Non-pigmented ciliary epithelial cell (primary cell): ENCODE results near the gene DDHD1.
"Not testable (repeated sequence)": the region's sequence is repeated elsewhere in the genome, so short reads cannot be mapped to it uniquely, and the experiment has no call there.

ENCODE experiments used
- DNase-seq: peaks from one replicate; pipeline ENCODE4 v3.0.0-alpha.2; 2010; ENCODE audit warnings: low read depth

The DDHD1 gene

DNA sequence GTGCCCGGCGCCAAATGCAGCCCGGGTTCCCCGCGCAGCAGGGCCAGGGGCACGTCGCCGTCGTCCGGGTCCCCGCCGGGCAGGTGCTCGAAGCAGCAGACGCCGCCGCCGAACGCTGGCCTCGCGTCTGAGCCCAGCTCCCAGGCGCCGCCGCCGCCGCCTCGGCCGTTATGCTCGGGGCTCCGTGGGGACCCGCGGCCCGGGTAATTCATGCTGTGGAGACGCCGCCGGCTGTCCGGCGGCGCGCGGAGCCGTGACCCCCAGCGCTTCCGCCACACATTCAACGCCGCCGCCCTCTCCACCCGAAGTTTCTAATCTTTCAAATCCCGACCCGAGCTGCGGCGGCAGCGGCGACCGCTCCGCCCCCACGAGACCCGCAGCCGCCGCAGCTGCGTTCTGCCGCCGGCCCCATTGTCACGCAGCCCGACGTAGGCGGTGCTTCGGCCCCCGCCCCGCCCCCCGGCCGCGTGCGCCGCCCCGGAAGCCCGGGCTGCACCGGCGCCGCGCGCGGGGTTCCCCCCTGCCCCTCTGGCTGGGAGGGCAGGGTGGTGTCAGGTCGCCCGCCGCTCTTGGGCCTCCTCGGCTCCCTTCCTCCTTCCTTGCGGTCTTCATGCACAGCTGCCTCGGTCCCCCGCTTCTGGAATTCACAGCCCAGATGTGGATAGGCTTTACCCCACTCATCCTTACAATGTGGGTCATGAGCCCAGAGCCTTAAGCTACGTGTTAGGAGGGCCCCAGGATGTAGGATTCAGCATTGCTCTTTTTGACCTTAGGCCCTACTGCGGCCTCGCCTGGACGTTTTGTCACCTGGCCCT, at the start of gene DDHD1:
Gene DDHD1 (minus strand): TSS at position 437 of the 815 bp plus-strand sequence. CDS start 225 bp downstream, at position 212.
- DNase-seq: no peak

DNA sequence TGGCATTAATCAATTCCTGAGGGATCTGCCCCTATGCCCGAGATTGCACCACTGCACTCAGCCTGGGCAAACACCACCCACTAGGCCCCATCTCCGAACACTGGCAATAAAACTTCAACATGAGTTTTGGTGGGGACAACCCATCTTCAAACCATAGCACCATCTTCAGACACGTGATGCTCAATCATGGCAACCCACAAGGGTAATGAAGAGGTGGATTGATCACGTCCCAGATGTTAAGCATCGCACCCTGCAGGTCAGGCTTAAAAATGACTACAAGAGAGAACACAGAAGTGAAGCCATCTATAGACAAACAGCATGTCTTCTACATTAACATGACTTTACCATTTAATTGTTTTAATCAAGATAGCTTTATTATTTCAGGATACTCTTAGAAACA, 42.8 kb upstream of the DDHD1 start:
- no peak for DNase-seq

DNA sequence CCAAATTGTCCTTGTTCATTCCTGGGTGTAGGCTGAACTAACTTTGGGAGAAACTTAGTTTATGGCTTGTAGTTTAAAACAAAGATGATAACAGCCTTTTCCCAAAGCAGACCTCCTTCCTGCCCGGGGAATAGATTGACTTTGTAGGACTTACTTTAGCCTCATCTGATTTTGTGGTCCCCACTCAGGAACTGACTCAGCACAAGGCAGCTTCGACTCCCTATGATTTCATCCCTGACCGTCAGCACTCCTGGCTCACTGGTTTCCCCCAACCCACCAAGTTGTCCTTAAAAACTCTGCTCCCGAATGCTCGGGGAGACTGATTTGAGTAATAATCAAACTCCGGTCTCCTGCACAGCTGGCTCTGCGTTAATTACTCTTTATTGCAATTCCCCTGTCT, 40.1 kb upstream of the DDHD1 start:
- DNase-seq: peak; percentile 57

DNA sequence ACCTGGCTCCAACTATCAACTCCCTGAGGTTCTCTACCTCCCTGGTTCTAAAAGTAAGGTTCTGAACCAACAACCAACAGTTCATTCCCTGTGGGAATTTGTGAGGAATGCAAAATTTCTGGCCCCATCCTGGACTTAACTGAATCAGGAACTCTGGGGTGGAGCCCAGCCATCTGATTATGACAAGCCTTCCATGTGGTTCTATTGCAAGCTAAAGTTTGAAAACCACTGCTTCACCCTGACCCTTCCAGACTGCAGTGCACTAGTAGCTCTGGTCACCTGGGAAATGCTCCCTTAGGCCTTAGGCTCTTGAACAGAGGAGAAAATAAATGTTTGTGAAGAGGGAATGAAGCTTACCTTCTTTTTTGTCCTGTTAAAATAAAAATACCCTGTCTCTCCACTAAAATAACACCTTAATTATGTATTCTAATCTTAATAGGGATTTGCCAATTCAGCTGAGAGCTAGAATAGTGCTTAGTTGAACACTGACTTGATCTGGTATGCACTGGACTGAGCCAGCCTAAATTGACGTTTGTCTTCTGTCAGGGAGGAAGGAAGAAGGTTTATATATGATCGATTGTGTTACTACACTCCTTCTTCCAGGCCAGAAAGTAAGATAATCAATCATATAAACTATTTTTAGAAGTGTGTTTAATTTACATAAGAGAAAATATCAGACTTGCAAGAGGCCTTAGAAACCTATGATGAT, 39.1 kb upstream of the DDHD1 start:
- DNase-seq: no peak

DNA sequence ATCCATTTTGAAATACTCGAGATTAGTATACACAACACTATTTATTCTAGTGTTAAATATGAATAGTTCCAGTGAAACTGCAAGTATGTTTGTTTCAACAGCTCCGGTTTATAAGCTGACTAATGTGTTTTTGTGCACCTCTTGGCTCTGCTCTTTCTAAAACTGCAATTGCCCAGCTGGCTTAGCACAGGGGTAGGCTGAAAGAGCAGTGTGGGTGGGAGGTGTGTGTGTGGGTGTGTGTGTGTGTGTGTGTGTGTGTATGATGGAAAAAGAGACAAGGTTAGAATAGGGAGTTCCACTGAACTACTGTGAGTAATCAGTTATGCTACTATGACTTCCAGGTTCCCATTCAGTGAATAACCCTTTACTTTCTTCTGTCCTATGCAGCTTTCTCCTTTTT, 37.8 kb upstream of the DDHD1 start:
- no peak for DNase-seq

DNA sequence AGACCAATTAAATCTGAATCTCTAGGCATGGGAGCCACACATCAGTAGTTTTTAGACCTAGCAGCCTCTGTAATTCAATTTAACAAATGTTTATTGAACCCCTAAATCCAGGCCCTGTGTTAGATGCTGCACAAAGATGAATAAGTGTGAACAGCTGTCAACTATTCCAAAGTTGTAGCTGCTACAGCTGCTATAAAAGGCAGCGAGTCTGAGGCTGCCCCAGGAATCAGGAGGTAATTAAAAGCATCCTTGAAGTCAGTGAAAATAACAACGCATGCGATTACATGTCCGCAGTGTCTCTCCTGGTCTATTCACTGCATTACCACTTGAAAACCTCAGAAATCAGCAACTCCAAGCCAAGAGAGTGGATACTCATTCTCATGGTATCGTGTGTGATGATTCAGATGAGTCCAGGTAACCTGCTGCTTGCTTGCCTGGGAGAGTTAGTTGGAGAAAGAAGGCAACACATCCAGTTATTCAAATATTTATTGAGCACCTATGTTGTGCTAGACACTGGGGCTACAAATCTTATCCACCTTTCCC, 34.9 kb upstream of the DDHD1 start:
- DNase-seq: no peak

DNA sequence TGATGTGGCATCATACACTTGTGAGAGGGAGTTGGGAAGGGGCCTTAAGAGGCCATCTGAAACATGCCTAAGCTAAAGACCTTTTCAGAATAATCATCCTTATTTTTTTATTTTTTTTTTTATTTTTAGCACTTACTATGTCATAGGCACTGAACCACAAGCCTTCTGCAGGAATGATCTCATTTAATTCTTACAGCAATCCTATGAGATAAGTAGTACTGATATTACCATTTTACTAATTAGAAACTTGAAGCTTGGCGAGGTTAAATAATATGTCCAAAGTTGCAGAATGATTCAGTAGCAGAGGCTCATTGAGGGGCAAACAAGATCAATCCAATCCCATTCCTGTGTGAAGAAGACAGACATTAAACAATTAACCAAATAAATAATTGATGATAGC, 33.4 kb upstream of the DDHD1 start:
- no peak for DNase-seq

DNA sequence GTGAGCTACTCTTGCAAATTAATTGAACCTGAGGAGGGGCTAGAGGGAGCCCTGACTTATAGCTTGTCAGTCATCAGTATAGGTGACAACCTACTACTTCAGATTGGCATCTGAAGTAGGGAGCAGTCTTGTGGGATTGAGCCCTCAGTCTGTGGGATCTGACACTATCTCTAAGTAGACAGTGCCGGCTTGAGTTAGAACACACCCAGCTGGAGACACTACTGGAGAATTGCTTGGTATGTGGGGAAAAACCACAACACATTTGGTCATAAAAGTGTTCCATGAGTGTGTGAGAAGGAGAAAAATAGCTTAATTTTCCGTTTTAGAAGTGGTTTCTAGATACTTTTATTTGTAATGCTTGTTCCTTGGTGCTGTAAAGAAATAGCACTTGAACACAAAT, 30.5 kb upstream of the DDHD1 start:
- DNase-seq: no peak

DNA sequence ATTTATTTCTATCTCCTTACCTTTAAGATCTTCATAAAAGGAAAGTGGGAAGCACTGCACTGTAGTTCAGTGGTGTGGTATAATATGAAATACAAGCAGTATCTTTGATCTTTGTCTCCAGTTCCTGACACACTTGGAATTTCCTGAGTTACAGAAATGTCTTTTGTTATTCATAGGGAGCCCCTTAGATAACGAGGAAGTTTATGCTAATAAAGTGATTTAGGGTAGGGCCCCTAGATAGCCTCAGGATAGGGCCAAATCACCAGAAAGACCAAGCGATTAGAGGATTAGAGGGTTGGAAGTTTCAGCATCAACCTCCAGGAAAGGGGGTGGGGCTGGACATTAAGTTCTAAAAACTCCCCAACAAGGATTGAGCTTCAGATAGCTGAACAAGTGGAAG, 29.9 kb upstream of the DDHD1 start:
- no peak for DNase-seq

DNA sequence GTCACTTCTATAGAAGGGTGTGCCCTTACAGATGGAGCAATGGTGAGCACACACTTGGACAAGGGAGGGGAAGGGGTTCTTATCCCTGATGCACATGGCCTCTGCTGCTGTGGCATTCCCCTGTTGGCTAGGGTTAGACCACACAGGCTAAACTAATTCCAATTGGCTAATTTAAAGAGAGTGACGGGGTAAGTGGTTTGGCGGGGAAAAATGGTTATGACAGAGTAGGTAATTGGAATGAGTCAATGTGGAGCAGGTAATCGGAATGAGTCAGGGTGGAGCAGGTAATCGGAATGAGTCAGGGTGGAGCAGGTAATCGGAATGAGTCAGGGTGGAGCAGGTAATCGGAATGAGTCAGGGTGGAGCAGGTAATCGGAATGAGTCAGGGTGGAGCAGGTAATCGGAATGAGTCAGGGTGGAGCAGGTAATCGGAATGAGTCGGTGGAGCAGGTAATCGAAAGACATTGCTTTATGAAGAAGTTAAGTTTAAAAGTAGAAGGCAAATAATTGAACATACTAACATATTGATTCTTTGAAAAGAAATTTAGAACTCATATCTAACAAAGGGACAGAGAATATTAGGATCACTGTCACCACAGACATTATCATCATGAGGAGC, 28.4 kb upstream of the DDHD1 start:
- not testable (repeated sequence) for DNase-seq

DNA sequence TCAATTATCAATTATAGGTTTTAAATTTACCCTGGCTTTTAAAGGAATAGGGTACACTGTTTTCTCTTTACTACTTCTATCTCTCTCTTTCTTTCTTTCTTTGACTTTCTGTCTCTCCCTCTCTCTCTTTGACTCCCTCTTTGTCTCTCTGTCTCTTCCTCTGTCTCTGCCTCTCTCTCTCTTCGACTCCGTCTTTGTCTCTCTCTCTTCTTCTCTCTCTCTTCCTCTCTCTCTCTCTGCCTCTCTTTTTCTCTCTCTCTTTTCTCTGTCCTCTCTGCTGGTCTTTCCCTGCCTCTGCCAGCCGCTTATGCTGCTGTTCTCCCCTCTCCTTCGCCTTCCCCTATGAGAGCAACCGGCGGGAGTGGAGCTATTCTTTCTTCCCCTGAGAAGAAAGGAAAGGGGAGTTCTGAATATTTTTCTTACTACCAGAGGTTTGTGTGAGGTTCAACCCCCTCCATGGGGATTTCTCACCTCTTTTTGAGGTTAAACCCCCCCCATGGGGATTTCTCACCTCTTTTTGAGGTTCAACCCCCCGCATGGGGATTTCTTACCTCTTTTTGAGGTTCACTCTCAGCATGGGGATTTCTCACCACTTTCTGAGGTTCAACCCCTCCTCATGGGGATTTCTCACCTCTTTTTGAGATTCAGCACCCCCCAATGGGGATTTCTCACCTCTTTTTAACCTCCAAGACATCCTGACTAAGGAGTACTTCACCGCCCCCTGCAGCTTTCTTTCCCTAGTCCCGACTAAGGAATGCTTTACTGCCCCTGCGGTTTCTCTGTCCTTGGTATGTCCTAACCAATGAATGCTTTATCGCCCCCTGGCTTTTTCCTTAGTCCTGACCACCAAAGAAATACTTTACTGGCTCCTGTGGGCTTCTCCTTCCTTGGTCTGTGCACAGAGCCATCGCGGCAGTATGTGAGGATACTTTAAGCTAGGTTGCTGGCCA, 27.4 kb upstream of the DDHD1 start:
- DNase-seq: no peak

DNA sequence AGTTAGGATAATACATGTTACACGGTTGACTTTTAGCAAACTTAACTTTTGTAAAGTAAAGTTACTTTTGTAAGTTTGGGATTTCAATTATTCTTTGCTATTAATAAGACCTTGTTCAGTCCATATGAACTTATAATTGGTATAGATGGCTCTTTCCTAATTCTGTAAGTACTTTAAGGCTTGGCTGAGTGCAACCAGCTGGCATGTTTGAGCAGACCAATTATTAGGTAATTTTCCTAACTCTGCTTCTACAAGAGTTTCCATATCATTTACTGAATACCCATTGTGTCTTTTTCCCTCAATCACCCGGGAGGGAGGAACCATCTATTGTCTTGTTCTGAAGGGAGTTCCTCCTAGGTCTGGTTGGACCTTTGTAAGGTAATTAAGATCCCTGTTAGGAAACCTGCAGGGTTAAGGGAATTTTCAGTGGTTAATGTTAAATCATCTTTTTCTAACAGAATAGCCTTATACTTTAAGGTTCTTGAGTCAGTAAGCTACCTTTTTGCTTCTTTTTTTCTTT, 26.4 kb upstream of the DDHD1 start:
- DNase-seq: not testable (repeated sequence)

DNA sequence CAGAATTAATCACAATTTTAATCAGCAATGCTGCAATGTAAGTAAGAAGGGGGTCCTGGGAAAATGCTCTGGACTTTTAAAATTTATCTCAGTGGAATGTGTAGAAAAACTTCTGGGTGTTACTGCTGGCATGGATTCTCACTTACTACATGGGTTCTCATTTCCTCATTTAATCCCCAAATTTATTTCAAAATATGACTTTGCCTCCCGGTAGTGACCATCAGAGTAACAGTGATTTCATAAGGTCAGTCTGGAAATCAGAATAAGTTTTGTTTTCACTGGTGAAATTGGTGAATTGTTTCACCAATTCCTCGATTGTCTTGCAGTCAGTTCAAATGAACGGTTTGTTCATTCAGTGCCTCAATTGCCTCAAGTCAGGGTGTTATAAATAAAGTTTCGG, 22.3 kb upstream of the DDHD1 start:
- no peak for DNase-seq

DNA sequence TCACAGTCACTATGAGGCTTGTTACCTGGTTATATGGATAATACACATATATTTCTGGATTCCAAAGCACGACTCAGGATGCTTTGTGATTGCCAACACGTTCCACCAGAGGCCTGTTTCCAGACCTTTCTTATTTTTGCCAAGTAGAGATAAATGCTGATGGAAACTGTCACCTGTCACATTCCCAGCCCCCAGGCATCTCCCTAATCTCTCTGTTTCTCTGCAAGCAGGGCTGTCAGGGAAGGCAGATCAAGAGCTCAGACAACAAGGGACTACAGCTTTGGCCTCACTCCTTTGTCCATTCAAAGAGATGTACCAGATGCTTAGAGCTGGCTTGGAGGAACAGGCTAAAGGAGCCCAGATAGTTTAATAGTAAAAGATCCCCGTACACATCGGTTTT, 21.8 kb upstream of the DDHD1 start:
- DNase-seq: no peak

DNA sequence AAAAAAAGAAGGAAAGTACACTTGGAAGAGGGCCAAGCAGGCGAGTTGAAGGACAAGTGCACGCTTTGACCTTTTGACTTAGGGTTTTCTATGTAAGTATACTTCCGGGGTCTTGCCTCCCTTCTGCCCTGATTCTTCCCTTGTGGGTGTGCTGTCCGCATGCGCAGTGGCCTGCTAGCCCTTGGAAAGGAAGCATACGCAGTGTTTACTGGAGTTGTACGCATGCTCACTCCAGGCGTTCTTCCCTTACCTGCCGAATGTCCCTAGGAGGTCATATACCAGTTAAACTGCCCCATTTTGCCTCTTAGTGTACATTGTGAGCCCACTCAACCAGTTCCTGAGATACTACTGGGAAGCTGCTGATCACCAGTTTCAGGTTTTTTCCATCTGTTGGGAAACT, 15.7 kb upstream of the DDHD1 start:
- DNase-seq: no peak

DNA sequence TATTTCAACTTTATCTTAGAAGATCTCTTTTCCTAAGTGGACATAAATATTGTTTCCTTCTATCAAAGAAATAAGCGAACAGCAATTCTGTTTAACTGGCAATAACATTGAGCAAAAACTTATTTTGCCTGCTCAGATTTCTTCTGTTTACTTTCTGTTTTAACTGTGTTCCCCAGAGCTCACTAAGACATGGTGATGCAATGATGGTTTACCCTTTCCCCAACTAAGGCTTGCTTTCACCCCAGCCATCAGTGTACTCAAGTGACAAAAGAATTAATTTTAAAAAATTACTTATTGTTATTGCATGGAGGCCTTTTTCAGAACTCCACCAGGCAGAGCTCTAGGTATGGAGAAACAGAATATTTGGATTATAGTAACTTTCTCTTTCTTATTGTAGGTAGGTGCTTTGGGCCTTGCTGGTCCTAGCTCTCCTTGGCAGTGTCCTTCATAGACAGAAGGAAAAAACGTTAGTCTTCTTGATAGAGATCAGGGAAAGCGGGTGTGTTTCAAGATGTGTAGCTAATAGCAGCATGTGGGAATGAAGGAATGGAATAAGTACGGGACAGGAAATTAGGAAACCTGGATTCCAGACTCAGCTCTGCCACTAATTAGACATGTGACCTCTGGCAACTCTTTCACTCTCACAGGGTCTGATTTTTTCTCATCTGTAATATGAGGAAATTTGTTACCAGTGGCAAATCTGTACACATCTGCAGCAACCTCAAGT, 14.6 kb upstream of the DDHD1 start:
- DNase-seq: no peak

DNA sequence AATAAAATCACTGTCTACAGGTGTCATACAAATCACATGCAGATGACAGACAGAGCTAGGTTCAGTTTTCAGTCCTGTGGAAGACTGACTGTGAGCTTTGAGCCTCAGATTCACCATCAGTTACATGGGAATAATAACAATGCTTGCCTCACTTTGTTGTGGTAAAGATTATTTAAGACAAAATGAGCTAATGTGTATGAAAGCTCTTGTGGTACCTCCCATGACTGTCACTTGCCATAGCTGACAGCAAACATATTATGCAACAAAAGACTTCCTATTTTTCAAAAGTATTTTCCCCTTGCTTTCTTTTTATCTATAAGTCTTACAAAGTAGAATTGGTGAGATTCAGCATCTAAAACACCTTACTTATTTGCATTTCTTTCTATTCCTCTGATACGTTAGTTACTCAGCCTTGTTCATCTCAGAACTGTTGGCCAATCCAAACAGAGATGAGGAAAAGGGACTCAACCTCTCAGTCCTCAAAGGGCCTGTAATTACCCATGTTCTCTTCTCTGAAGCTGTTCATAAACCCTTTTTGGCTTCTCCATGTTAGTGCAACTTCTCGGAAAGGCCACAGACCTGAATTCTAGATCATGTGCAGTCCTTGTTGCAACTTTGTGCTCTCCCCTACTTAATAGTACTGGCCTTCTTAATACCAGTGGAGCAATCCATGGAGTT, 8.8 kb upstream of the DDHD1 start:
- no peak for DNase-seq

DNA sequence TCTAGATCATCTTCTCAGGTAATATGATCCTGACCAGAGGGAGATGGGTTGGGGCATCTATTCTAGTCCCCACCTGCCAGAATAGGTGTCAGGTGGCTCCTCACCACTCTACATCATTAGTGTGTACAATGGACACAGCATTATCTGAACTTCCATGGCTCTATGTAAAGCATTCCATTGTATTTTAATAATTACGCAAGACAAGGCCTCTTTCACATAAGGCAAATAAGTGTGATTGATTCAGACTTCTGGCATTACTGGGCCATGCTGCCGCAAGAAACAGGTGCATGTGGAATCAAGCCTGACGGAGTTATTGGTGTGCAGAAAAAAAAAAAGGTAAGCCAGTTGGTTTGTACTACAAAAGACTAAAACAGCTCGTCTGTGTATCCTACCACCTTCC, 3.1 kb upstream of the DDHD1 start:
- DNase-seq: no peak

DNA sequence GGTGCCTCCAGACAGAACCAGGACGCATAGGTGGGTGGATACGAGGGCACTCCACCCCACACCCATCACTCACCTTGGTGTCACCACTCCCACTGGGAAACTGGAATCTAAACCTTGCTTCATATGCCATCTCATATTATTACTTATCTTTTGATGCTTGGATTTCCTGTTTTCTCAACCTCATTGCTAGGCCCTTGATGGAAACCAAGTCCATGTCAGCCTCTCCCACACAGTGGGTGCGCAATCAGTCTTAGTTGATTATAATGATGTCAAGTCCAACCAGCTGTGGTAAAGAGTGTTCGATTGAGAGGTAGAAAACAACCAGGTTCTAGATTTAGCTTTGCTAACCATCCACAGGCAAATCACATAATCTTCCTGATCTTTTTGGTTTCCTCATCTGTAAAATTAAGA, 584 bp upstream of the DDHD1 start:
- DNase-seq: no peak

DNA sequence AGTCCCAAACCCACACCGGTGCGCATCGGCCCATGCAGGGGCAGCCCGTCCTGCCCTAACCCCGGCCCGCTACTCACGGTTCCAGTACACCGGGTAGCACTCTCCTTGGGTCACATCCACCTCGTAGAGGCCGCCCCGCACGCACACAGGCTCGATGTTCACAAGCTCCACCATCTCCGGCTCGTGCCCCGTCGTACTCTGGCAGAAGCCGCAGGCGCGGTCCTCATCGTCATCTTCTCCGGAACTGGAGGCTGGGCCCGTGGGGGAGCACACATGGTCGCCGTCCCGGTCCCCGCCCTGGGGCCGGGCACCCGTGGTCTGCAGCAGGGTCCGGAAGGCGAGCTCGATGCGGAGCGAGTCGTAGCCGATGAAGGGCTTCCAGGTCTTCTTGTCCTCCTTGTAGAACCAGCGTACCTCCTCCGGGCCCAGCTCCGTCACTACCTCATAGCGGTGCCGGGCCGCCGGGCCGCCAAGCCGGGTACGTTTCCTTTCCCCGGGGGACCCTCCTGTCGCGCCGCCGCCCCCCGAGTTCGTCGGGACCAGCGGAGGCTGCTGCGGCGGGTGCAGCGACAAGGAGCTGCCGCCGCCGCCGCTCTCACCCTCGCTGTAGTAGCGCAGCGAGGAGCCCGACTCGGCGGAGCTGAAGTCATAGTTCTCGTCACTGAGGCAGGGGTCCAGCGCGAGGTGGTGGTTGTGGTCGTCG, 788 bp downstream of the DDHD1 start:
- no peak for DNase-seq
